ENCODE measurements around the gene SPOCK1. TPM values are rescaled to one million over a fixed set of nuclear protein-coding genes. Genes with fewer than 3 reads are reported as not detected.

SPOCK1 gene
- total RNA-seq, 1 experiment from 2014 or later: 0.27 TPM

DNA sequence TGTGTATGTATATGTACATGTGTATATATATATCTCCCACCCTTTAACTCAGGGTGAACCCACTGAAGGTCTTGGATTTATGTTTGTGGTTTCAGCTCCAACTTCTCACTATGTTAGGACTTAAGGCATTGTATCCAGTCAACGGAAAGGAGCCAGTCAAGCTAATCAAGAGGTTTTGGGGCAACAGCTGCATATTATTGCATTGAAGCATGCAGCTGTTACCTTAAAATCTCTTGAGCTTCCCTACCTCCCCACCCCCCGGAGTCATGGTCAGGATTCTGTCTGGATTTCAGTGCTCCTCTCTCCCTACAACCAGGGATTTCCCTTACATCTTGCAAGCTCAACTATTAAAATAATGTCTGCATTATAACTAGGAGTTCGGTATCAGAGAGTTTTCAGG lies 399.5 kb downstream of the SPOCK1 start:
- H3K27ac ChIP-seq (ENCODE audit: low read depth, low read length): no peak overlapping the region
- no peak overlapping the region for H2AFZ ChIP-seq (ENCODE audit: low read depth, low read length, poor library complexity, severe bottlenecking)
- no peak overlapping the region for H3K4me2 ChIP-seq (ENCODE audit: low read length)
- H3K27me3 ChIP-seq (ENCODE audit: insufficient read depth, low read length): peaks cover 65% of the 10 kb centered on the region
- H3K9me2 ChIP-seq (ENCODE audit: insufficient read depth): no peaks in the 10 kb centered on the region
- no TSS peak for BruUV-seq (replicated peaks)
- ATAC-seq (no peak), DNase-seq (ENCODE audit: low read depth, low spot score) (no peak)
- ChIA-PET RAD21 (ENCODE audit: low non-redundant PET in 1 of 2, low total read pairs in 2 of 2, uncharacterized antibody in 2 of 2, unreplicated experiment in 2 of 2) (no interaction called here), CTCF (no interaction called here), POLR2A (no interaction called here)
- H4K20me1 ChIP-seq (ENCODE audit: insufficient read depth): no peaks in the 10 kb centered on the region
- no peaks in the 10 kb centered on the region for H3K4me1 ChIP-seq (ENCODE audit: control insufficient read depth in 1 of 2, insufficient read depth in 2 of 2, low read length in 2 of 2)
- H3K36me3 ChIP-seq (ENCODE audit: control insufficient read depth in 1 of 2, insufficient read depth in 2 of 2, low read length in 2 of 2): no peaks in the 10 kb centered on the region
- no peaks in the 10 kb centered on the region for H3K79me2 ChIP-seq (ENCODE audit: insufficient read depth, low read length)
- no peaks in the 10 kb centered on the region for H3K9me3 ChIP-seq (ENCODE audit: control insufficient read depth in 1 of 2, insufficient read depth in 1 of 2, low read depth in 1 of 2, low read length in 2 of 2)
- intact Hi-C loops (cut with micrococcal nuclease): no loop called here
- H3K4me3 ChIP-seq (replicated peaks in 1 of 2; ENCODE audit: low read depth in 1 of 2, low read length in 2 of 2): no peak overlapping the region
- no peak overlapping the region for H3K9ac ChIP-seq (ENCODE audit: low read length)
- no peak for TF ChIP-seq JUND (IDR thresholded peaks at IDR 0.05)
- no peak for TF ChIP-seq CEBPB (IDR thresholded peaks at IDR 0.05; ENCODE audit: low read depth)
- no peak for TF ChIP-seq TCF7L2 (IDR thresholded peaks at IDR 0.05; ENCODE audit: borderline replicate concordance, extremely low read depth, insufficient read depth, insufficient read length)
- no peak for TF ChIP-seq SIN3A (IDR thresholded peaks at IDR 0.05; ENCODE audit: low read depth)
- no peak for TF ChIP-seq EZH2 (IDR thresholded peaks at IDR 0.05)
- no peak for TF ChIP-seq EGR1 (IDR thresholded peaks at IDR 0.05; ENCODE audit: low read depth)
- TF ChIP-seq ZNF274 (IDR thresholded peaks at IDR 0.05; ENCODE audit: low read depth, low read length): no peak
- TF ChIP-seq ELF1 (IDR thresholded peaks at IDR 0.05; ENCODE audit: borderline replicate concordance, low read depth): no peak
- TF ChIP-seq, protein P1, sequence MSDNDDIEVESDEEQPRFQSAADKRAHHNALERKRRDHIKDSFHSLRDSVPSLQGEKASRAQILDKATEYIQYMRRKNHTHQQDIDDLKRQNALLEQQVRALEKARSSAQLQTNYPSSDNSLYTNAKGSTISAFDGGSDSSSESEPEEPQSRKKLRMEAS (IDR thresholded peaks at IDR 0.05): no peak
- TF ChIP-seq, protein P2, sequence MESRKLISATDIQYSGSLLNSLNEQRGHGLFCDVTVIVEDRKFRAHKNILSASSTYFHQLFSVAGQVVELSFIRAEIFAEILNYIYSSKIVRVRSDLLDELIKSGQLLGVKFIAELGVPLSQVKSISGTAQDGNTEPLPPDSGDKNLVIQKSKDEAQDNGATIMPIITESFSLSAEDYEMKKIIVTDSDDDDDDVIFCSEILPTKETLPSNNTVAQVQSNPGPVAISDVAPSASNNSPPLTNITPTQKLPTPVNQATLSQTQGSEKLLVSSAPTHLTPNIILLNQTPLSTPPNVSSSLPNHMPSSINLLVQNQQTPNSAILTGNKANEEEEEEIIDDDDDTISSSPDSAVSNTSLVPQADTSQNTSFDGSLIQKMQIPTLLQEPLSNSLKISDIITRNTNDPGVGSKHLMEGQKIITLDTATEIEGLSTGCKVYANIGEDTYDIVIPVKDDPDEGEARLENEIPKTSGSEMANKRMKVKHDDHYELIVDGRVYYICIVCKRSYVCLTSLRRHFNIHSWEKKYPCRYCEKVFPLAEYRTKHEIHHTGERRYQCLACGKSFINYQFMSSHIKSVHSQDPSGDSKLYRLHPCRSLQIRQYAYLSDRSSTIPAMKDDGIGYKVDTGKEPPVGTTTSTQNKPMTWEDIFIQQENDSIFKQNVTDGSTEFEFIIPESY (IDR thresholded peaks at IDR 0.05; ENCODE audit: extremely low read depth, insufficient replicate concordance, low read length): no peak
- TF ChIP-seq CBX3 (IDR thresholded peaks at IDR 0.05; ENCODE audit: low read depth): no peak
- no peak for TF ChIP-seq FOSL1 (IDR thresholded peaks at IDR 0.05; ENCODE audit: low read depth)
- no peak for TF ChIP-seq SRF (IDR thresholded peaks at IDR 0.05; ENCODE audit: low read depth)

Data from HCT116 (cell line).